NB4 (cell line): ENCODE results near the gene MYO16.

Experiments
- POLR2A ChIP-seq: IDR thresholded peaks from 2 replicates; pipeline ENCODE4 v1.6.1; 2011; ENCODE audit warnings: mild to moderate bottlenecking; ENCODE audit not compliant: insufficient read length; ENCODE audit errors: extremely low read depth
- TF ChIP-seq, protein P1 (sequence below): IDR thresholded peaks from one replicate; pipeline ENCODE4 v1.5.1; 2012; ENCODE audit warnings: low read depth, low read length

DNA sequence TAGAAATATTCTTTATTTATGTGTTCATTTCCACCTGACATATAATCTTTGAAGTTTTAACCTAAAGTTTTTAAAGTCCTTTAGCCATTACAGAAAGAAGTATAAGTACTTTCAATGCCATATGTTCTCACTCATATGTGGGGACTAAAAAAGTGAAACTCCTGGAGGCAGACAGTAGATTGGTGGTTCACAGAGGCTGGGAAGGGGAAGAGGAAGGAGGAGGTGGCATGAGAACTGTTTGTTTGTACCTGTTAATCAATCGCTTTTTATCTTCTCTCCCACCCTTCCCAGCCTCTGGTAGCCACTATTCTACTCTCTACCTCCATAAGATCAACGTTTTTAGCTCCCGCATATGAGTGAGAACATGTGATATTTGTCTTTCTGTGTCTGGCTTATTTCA is 131.1 kb downstream of the MYO16 start:
- TF ChIP-seq, protein P1, sequence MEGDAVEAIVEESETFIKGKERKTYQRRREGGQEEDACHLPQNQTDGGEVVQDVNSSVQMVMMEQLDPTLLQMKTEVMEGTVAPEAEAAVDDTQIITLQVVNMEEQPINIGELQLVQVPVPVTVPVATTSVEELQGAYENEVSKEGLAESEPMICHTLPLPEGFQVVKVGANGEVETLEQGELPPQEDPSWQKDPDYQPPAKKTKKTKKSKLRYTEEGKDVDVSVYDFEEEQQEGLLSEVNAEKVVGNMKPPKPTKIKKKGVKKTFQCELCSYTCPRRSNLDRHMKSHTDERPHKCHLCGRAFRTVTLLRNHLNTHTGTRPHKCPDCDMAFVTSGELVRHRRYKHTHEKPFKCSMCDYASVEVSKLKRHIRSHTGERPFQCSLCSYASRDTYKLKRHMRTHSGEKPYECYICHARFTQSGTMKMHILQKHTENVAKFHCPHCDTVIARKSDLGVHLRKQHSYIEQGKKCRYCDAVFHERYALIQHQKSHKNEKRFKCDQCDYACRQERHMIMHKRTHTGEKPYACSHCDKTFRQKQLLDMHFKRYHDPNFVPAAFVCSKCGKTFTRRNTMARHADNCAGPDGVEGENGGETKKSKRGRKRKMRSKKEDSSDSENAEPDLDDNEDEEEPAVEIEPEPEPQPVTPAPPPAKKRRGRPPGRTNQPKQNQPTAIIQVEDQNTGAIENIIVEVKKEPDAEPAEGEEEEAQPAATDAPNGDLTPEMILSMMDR: no peak
- TF ChIP-seq POLR2A: no peak
